Measurements from ENCODE around the gene TMEM168. TPM values are rescaled to one million over a fixed set of nuclear protein-coding genes. Genes with fewer than 3 reads are reported as not detected.

Gene TMEM168
- total RNA-seq, 5 donors from 2014 or later (not counting 1 experiment from before 2014, with no cell fraction given): 16.0 to 24.1 (median 20.3) TPM

- WGBS (ENCODE audit: insufficient coverage): 100% methylated on average over 2 of the region's 6 CpGs
- Histone ChIP-seq H3K4me3 (ENCODE audit: control insufficient read depth in 1 of 2, extremely low read depth in 1 of 2, low read length in 1 of 2) (no peak overlapping the region), H3K27me3 (replicated peaks in 1 of 2; ENCODE audit: control insufficient read depth in 2 of 2, extremely low read depth in 1 of 2, insufficient read depth in 2 of 2, low read length in 1 of 2) (no peaks in the 10 kb centered on the region), H3K27ac (ENCODE audit: low read length) (no peak overlapping the region), H3K4me1 (ENCODE audit: control insufficient read depth in 1 of 2, extremely low read depth in 1 of 2, insufficient read depth in 2 of 2, low read length in 2 of 2) (peaks cover 6 to 10% of the 10 kb centered on the region in 2 experiments), H3K9me3 (no peaks in the 10 kb centered on the region), H3K36me3 (ENCODE audit: control insufficient read depth in 2 of 2, extremely low read depth in 1 of 2, insufficient read depth in 1 of 2, low read length in 1 of 2) (peaks cover 0 to 16% of the 10 kb centered on the region in 2 donors)
- CTCF ChIA-PET: no interaction called here
- no peaks in the 10 kb centered on the region for H3K27me3 Mint-ChIP-seq
- H3K36me3 Mint-ChIP-seq: peaks cover 56% of the 10 kb centered on the region
- DNase-seq (no peak), ATAC-seq (replicated peaks in 1 of 4) (no peak)
- POLR2A ChIA-PET: no interaction called here
- H3K4me3 Mint-ChIP-seq: no peak overlapping the region
- peaks cover 58 to 67% (median 59%) of the 10 kb centered on the region in 3 donors for H3K4me1 Mint-ChIP-seq
- H3K9me3 Mint-ChIP-seq: no peaks in the 10 kb centered on the region
- no peak overlapping the region for H3K27ac Mint-ChIP-seq
These were observed 5.6 kb downstream of the TMEM168 start for GRCh38 chr7:112784603-112785002.

DNA sequence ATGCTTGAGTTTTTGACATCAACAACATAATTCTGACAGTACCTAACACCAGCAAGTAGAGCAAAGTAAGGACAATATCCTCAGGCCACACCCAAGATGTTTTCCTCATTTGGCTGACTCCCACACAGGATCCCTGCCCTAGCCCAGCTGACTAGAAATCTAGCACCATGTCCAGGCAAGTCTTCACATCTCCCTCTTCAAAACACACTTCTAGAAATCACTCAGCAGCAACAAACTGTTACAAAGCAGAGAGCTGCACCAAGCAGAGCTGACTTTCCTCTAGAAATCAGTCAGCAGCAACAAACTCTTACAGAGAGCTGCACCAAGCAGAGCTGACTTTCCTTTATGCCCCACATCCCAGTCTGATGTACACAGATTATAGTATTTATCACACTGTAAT, 7.7 kb downstream of the TMEM168 start:
- Histone ChIP-seq H3K4me1 (ENCODE audit: control insufficient read depth in 1 of 2, extremely low read depth in 1 of 2, insufficient read depth in 2 of 2, low read length in 2 of 2) (peaks cover 0 to 4% of the 10 kb centered on the region in 2 experiments), H3K4me3 (ENCODE audit: control insufficient read depth in 1 of 2, extremely low read depth in 1 of 2, low read length in 1 of 2) (no peak overlapping the region), H3K27me3 (replicated peaks in 1 of 2; ENCODE audit: control insufficient read depth in 2 of 2, extremely low read depth in 1 of 2, insufficient read depth in 2 of 2, low read length in 1 of 2) (no peaks in the 10 kb centered on the region), H3K9me3 (no peaks in the 10 kb centered on the region), H3K36me3 (ENCODE audit: control insufficient read depth in 2 of 2, extremely low read depth in 1 of 2, insufficient read depth in 1 of 2, low read length in 1 of 2) (peaks cover 0 to 16% of the 10 kb centered on the region in 2 donors), H3K27ac (ENCODE audit: low read length) (no peak overlapping the region)
- Mint-ChIP-seq H3K27ac (no peak overlapping the region), H3K9me3 (no peaks in the 10 kb centered on the region), H3K36me3 (peaks cover 61% of the 10 kb centered on the region), H3K27me3 (no peaks in the 10 kb centered on the region), H3K4me3 (no peak overlapping the region), H3K4me1 (peaks cover 41 to 53% (median 52%) of the 10 kb centered on the region in 3 donors)
- ChIA-PET CTCF (no interaction called here), POLR2A (no interaction called here)
- ATAC-seq (replicated peaks in 1 of 4) (no peak), DNase-seq (no peak)

GRCh38 chr7:112781558-112781957, 8.6 kb downstream of the TMEM168 start:
- H3K4me3 ChIP-seq (ENCODE audit: control insufficient read depth in 1 of 2, extremely low read depth in 1 of 2, low read length in 1 of 2): no peak overlapping the region
- H3K9me3 Mint-ChIP-seq: no peaks in the 10 kb centered on the region
- ATAC-seq (replicated peaks in 1 of 4) (no peak), DNase-seq (no peak)
- peaks cover 0 to 16% of the 10 kb centered on the region in 2 donors for H3K36me3 ChIP-seq (ENCODE audit: control insufficient read depth in 2 of 2, extremely low read depth in 1 of 2, insufficient read depth in 1 of 2, low read length in 1 of 2)
- H3K27ac Mint-ChIP-seq: no peak overlapping the region
- peaks cover 0 to 4% of the 10 kb centered on the region in 2 experiments for H3K4me1 ChIP-seq (ENCODE audit: control insufficient read depth in 1 of 2, extremely low read depth in 1 of 2, insufficient read depth in 2 of 2, low read length in 2 of 2)
- H3K27me3 ChIP-seq (replicated peaks in 1 of 2; ENCODE audit: control insufficient read depth in 2 of 2, extremely low read depth in 1 of 2, insufficient read depth in 2 of 2, low read length in 1 of 2): no peaks in the 10 kb centered on the region
- H3K27me3 Mint-ChIP-seq: no peaks in the 10 kb centered on the region
- H3K4me1 Mint-ChIP-seq: peaks cover 37 to 49% (median 46%) of the 10 kb centered on the region in 3 donors
- no peak overlapping the region for H3K27ac ChIP-seq (ENCODE audit: low read length)
- no peaks in the 10 kb centered on the region for H3K9me3 ChIP-seq
- ChIA-PET POLR2A (no interaction called here), CTCF (no interaction called here)
- WGBS (ENCODE audit: insufficient coverage): no CpG with 5 or more reads among the region's 3 CpGs
- H3K36me3 Mint-ChIP-seq: peaks cover 63% of the 10 kb centered on the region
- H3K4me3 Mint-ChIP-seq: no peak overlapping the region

DNA sequence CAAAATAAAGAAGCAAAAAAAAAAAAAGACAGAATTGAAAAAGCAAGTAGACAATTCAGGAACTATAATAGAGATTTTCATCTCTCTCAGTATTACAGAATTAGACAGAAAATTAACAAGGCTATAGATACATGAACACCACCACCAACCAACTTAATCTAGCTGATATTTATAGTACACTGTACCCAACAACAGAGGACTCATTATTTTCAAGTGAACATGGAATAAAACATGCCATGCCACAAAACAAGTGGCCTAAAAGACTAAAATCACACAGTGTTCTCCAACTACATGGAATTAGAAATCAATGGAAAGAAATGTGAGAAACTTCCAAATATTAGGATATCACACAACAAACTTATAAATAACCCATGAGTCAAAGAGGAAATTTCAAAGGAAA, 9.1 kb downstream of the TMEM168 start:
- Histone ChIP-seq H3K36me3 (ENCODE audit: control insufficient read depth in 2 of 2, extremely low read depth in 1 of 2, insufficient read depth in 1 of 2, low read length in 1 of 2) (peaks cover 0 to 16% of the 10 kb centered on the region in 2 donors), H3K27ac (ENCODE audit: low read length) (no peak overlapping the region), H3K4me3 (ENCODE audit: control insufficient read depth in 1 of 2, extremely low read depth in 1 of 2, low read length in 1 of 2) (no peak overlapping the region), H3K4me1 (ENCODE audit: control insufficient read depth in 1 of 2, extremely low read depth in 1 of 2, insufficient read depth in 2 of 2, low read length in 2 of 2) (peaks cover 0 to 4% of the 10 kb centered on the region in 2 experiments), H3K9me3 (no peaks in the 10 kb centered on the region), H3K27me3 (replicated peaks in 1 of 2; ENCODE audit: control insufficient read depth in 2 of 2, extremely low read depth in 1 of 2, insufficient read depth in 2 of 2, low read length in 1 of 2) (no peaks in the 10 kb centered on the region)
- CTCF ChIA-PET: no interaction called here
- H3K4me1 Mint-ChIP-seq: peaks cover 33 to 47% (median 42%) of the 10 kb centered on the region in 3 donors
- H3K4me3 Mint-ChIP-seq: no peak overlapping the region
- ATAC-seq (replicated peaks in 1 of 4) (no peak), DNase-seq (no peak)
- peaks cover 63% of the 10 kb centered on the region for H3K36me3 Mint-ChIP-seq
- POLR2A ChIA-PET: no interaction called here
- no peaks in the 10 kb centered on the region for H3K27me3 Mint-ChIP-seq
- H3K27ac Mint-ChIP-seq: no peak overlapping the region
- H3K9me3 Mint-ChIP-seq: no peaks in the 10 kb centered on the region

DNA sequence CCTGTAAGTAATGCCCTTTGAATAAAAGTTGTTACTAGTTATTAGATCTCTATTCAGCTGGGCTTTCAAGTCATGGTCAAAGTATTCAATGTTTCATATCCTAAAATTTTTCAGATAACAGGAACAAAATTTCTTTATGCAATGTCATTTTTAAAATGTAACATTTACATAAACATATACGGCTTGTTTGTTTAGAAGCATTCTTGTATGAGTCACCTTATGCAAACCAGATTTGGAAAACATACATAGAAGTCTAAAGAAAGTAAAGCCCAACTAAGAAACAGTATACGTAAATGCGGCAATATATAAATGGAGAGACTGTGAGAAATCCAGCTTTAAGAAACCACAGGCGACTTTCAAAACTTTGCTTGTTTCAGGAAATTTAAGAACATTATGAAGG, 10.5 kb downstream of the TMEM168 start:
- ChIA-PET POLR2A (interaction anchor here (0.6 kb wide), 2 partner anchors 39 to 91 kb away, joined by 3 to 14 read pairs; no protein-coding TSS in a partner anchor), CTCF (no interaction called here)
- H3K9me3 ChIP-seq: no peaks in the 10 kb centered on the region
- no peak overlapping the region for H3K4me3 Mint-ChIP-seq
- WGBS (ENCODE audit: insufficient coverage): 100% methylated on average over 1 of the region's 4 CpGs
- H3K27me3 Mint-ChIP-seq: no peaks in the 10 kb centered on the region
- peaks cover 0 to 4% of the 10 kb centered on the region in 2 experiments for H3K4me1 ChIP-seq (ENCODE audit: control insufficient read depth in 1 of 2, extremely low read depth in 1 of 2, insufficient read depth in 2 of 2, low read length in 2 of 2)
- H3K4me1 Mint-ChIP-seq: peaks cover 29 to 40% (median 39%) of the 10 kb centered on the region in 3 donors
- no peak for ATAC-seq (replicated peaks in 1 of 4)
- H3K27ac Mint-ChIP-seq: no peak overlapping the region
- peaks cover 0 to 16% of the 10 kb centered on the region in 2 donors for H3K36me3 ChIP-seq (ENCODE audit: control insufficient read depth in 2 of 2, extremely low read depth in 1 of 2, insufficient read depth in 1 of 2, low read length in 1 of 2)
- peaks cover 66% of the 10 kb centered on the region for H3K36me3 Mint-ChIP-seq
- no peak overlapping the region for H3K27ac ChIP-seq (ENCODE audit: low read length)
- no peaks in the 10 kb centered on the region for H3K9me3 Mint-ChIP-seq
- H3K4me3 ChIP-seq (ENCODE audit: control insufficient read depth in 1 of 2, extremely low read depth in 1 of 2, low read length in 1 of 2): no peak overlapping the region
- no peak for DNase-seq
- no peaks in the 10 kb centered on the region for H3K27me3 ChIP-seq (replicated peaks in 1 of 2; ENCODE audit: control insufficient read depth in 2 of 2, extremely low read depth in 1 of 2, insufficient read depth in 2 of 2, low read length in 1 of 2)

GRCh38 chr7:112777406-112777805, 12.8 kb downstream of the TMEM168 start:
- Mint-ChIP-seq H3K4me3 (no peak overlapping the region), H3K36me3 (peaks cover 46% of the 10 kb centered on the region), H3K27me3 (no peaks in the 10 kb centered on the region), H3K4me1 (peaks cover 19 to 32% (median 21%) of the 10 kb centered on the region in 3 donors), H3K27ac (no peak overlapping the region), H3K9me3 (no peaks in the 10 kb centered on the region)
- POLR2A ChIA-PET: no interaction called here
- H3K9me3 ChIP-seq: no peaks in the 10 kb centered on the region
- no peak for ATAC-seq (replicated peaks in 1 of 4)
- no peak overlapping the region for H3K27ac ChIP-seq (ENCODE audit: low read length)
- CTCF ChIA-PET: no interaction called here
- H3K36me3 ChIP-seq (ENCODE audit: control insufficient read depth in 2 of 2, extremely low read depth in 1 of 2, insufficient read depth in 1 of 2, low read length in 1 of 2): no peaks in the 10 kb centered on the region
- H3K4me1 ChIP-seq (ENCODE audit: control insufficient read depth in 1 of 2, extremely low read depth in 1 of 2, insufficient read depth in 2 of 2, low read length in 2 of 2): peaks cover 0 to 4% of the 10 kb centered on the region in 2 experiments
- H3K27me3 ChIP-seq (replicated peaks in 1 of 2; ENCODE audit: control insufficient read depth in 2 of 2, extremely low read depth in 1 of 2, insufficient read depth in 2 of 2, low read length in 1 of 2): no peaks in the 10 kb centered on the region
- DNase-seq: no peak
- no peak overlapping the region for H3K4me3 ChIP-seq (ENCODE audit: control insufficient read depth in 1 of 2, extremely low read depth in 1 of 2, low read length in 1 of 2)

DNA sequence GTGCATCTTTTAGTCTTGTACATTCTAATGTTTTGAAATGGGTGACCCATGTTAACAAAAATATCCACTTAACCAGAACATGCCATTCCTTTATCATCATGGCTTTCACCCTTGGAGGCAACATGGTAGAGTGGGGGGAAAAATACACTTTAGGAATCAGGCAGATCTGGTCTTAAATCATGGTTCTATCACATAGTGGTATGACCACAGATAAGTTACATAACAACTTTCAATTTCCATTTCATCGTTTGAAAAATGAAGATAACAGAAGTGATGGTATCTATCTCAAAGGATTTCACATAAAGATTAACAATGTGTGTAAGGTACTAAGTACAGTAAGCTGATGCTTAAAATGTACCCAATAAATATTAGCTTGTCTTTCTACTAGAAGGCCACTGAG, 19.0 kb downstream of the TMEM168 start:
- no peaks in the 10 kb centered on the region for H3K27me3 ChIP-seq (replicated peaks in 1 of 2; ENCODE audit: control insufficient read depth in 2 of 2, extremely low read depth in 1 of 2, insufficient read depth in 2 of 2, low read length in 1 of 2)
- no peak overlapping the region for H3K4me3 ChIP-seq (ENCODE audit: control insufficient read depth in 1 of 2, extremely low read depth in 1 of 2, low read length in 1 of 2)
- H3K36me3 ChIP-seq (ENCODE audit: control insufficient read depth in 2 of 2, extremely low read depth in 1 of 2, insufficient read depth in 1 of 2, low read length in 1 of 2): peaks cover 5 to 7% of the 10 kb centered on the region in 2 donors
- no peaks in the 10 kb centered on the region for H3K4me1 ChIP-seq (ENCODE audit: control insufficient read depth in 1 of 2, extremely low read depth in 1 of 2, insufficient read depth in 2 of 2, low read length in 2 of 2)
- ATAC-seq (replicated peaks in 1 of 4): no peak
- Mint-ChIP-seq H3K4me3 (no peak overlapping the region), H3K4me1 (peaks cover 6 to 10% (median 9%) of the 10 kb centered on the region in 3 donors), H3K9me3 (no peaks in the 10 kb centered on the region), H3K27ac (no peak overlapping the region), H3K27me3 (no peaks in the 10 kb centered on the region), H3K36me3 (peaks cover 16% of the 10 kb centered on the region)
- DNase-seq: no peak
- no peak overlapping the region for H3K27ac ChIP-seq (ENCODE audit: low read length)
- POLR2A ChIA-PET: interaction anchor here in 1 of 2 donors (0.5 kb wide), 1 partner anchor 273 kb away, joined by 17 read pairs; no protein-coding TSS in a partner anchor
- no peaks in the 10 kb centered on the region for H3K9me3 ChIP-seq
- CTCF ChIA-PET: no interaction called here
- no CpG with 5 or more reads among the region's 1 CpG for whole genome bisulfite sequencing (ENCODE audit: insufficient coverage)

All from T-cell (primary cell).